ENCODE data around the gene ZNF784.

DNA sequence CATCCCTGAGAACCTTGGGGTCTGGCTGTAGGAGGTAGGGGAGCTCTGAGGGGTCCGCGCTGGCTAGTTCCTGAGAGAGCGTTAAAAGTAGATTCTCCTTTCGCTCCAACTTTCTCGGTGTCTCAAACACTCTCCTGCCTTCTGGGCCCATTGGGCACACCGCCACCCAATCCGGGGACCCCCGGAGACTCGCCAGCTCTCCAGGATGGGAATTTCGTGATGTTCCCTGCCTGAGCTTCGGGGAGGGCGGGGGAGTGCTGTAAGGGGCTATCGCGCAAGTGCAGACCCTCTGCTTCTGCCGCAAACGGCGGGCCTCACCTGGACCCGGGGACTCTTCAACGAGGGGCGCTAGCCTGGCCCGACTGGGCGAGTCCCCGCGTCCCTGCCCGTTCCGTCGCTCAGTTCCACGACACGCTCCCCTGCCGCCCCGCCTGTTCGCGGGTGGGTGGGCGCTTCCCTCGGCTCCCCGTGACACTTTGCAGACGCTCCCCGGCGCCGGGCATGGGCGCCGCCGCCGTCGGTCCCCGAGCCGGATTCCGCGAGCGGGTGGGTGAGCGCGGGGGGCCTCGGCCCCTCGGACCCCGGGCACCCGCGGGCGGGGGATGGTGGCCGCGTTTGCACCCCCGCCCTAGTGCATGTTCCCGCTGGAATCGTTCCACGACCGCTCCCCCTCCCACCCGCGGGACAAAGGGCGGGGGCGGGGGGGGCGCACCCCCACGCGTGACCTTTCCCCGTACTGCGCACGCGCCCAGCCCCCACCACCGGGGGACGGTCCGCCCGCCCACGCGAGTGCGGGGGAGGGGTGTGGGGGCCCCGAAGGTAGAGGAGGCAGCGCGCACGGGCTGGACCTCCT is 23.6 kb upstream of the ZNF784 start, which contains the start of gene CCDC106:
- TF ChIP-seq, protein P1, sequence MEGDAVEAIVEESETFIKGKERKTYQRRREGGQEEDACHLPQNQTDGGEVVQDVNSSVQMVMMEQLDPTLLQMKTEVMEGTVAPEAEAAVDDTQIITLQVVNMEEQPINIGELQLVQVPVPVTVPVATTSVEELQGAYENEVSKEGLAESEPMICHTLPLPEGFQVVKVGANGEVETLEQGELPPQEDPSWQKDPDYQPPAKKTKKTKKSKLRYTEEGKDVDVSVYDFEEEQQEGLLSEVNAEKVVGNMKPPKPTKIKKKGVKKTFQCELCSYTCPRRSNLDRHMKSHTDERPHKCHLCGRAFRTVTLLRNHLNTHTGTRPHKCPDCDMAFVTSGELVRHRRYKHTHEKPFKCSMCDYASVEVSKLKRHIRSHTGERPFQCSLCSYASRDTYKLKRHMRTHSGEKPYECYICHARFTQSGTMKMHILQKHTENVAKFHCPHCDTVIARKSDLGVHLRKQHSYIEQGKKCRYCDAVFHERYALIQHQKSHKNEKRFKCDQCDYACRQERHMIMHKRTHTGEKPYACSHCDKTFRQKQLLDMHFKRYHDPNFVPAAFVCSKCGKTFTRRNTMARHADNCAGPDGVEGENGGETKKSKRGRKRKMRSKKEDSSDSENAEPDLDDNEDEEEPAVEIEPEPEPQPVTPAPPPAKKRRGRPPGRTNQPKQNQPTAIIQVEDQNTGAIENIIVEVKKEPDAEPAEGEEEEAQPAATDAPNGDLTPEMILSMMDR (IDR thresholded peaks at IDR 0.05; ENCODE audit: borderline replicate concordance, extremely low read depth, low read length, poor library complexity, severe bottlenecking) = no peak
- TF ChIP-seq EZH2 (IDR thresholded peaks at IDR 0.05; ENCODE audit: borderline replicate concordance, low read depth, low read length, severe bottlenecking) = no peak
